HG03196 (cell line): ENCODE data around the gene PNKP.
A peak's percentile ranks its signal among the peaks of the same experiment; 100 is the strongest.

ENCODE experiments used
- ATAC-seq: cut with Tn5 transposase; IDR thresholded peaks from one replicate; pipeline ENCODE4 v1.9.1; 2021; ENCODE audit not compliant: unreplicated experiment

PNKP gene

DNA sequence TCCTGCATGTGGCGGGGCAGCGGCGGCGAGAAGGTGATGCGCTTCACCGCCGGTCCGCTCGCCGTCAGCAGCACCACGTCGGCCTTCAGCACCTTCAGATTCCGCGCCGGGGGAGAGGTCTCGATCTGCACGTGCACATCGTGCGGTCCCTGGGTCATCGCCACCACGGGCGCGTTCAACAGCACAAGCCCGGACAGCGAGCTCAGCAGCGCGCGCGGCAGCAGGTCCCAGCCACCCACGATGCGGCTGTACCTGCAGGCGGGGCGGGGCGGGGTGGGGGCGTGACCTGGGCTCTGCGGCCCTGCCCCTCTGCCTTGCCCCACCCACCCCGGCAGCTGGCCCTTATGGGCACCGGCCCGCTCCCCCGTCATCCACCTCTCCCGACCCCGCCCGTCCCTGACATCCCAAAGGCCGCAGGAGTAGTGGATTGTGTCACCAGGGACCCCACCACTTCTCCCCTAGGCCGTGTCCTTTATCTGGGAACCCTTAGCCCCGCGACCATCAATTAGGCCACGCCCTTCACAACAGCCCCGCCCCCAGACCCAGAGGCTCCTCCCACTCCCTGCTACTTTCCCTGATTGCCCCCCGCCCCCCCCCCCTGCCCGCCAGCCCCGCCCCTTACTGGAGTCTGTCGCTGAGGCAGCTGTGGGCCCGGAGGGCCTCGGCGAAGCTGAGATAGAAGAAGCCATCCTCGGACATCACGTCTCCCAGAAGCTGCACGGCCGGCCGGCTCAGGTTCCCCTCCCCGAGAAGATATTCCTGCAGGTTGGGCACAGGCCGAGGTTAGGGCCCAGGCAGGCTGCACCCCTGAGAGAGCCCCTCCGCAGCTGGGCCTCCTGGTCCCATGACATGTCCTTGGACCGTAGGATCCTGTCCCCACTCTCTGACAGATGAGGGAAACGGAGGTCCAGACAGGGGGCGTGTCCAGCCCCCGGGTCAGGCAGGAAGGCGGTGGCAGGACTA is 23.3 kb upstream of the PNKP start:
- ATAC-seq = no peak

GRCh38 chr19:49889687-49890348 is 22.4 kb upstream of the PNKP start:
- no peak for ATAC-seq

DNA sequence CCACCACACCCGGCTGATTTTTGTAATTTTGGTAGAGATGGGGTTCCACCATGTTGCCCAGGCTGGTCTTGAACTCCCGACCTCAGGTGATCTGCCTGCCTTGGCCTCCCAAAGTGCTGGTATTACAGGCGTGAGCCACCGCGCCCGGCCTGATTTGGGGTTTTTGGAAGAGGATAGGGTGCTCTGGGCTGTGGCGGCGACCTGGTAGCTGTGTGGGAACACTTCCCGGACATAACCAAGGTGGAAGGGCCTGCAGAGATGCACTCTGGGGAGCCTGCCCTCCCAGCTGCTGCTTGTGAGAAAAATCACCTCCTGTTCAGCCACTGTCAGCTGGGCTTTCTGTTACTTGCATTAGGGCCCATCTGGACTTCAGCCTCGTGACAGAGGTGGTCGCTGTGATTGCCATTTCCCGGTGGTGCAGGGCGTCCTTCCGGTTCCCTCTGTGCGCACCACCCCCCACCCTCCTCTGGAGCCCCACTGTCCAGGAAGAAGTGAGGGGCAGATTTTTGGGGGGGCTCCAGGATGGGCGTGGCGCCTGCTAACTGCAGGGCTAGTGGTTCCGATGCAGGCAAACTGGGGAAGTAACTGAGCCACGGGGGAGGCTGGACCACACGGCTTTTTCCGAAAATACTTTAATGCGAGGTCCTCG is 21.8 kb upstream of the PNKP start:
- ATAC-seq = no peak

DNA sequence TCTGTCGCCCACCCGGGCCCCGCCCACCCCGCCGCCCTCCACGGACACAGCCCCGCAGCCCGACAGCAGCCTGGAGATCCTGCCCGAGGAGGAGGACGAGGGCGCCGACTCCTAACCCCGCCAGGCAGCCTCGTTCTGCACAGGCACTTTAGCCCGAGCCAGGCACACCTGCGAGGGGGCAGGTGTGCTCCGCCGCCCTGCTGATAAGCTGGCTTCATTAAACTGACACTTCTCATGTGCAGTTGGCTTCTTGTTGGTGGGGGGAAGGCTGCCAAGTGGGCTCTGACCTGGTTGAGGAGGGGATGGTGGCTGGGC is 21.1 kb upstream of the PNKP start:
- no peak for ATAC-seq

DNA sequence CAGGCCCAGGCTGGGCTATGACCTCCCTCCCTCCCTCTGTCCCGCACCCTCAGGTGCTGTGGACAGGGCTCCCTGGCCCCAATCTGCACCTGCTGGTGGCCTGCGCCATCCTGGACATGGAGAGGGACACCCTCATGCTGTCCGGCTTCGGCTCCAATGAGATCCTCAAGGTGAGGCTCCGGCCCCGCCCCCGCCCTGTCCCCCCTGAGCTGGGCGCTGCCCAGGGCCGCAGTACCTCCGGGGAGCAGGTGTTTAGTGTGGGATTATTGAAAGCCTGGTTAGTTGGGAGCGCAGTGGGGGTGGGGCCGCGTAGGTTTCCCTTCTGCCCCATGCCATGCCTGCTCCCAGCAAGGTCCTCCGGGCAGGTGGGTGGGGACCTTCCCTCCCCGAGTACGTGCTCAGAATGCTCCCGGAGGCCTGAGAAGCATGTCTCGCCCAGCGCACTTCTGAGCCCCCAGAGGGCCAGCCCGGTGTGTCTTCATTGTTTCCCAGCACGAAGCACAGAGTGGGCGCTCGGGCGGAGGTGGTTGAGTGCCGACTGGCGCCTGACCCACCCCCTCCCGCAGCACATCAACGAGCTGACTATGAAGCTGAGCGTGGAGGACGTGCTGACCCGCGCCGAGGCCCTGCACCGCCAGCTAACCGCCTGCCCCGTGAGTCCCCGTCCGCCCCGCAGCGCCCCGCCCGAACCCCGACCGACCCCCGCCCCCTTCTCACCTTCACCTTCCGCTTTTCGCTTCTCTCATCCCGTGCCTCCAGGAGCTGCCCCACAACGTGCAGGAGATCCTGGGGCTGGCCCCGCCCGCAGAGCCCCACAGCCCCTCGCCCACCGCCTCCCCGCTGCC is 20.5 kb upstream of the PNKP start:
- ATAC-seq = no peak

DNA sequence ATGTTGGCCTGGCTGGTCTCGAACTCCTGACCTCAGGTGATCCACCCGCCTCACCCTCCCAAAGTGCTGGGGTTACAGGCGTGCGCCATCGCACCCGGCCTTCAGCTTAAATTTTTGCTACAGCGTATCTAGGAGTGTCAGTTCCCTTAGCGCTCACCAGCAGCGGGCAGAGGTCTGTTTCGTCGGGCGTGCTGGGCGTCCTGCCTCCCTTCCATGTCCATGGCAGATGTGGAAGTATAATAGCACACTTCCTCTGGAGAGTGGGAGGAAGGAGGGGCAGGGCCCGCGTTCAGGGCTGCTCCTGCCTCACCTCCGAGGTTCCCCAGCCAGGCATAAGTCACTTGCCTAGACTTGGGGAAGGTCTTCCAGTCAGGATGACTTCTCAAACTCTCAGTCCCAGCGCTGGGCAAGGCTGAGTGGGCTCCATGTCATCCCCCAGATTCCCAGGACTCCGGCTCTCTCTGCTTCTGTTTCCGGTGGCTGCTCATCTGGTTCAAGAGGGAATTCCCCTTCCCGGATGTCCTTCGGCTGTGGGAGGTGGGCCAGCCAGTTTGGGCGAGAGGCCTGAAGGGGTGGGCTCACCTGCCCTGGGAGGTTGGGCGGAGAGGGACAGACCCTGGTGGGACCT is 19.8 kb upstream of the PNKP start:
- ATAC-seq = no peak

- ATAC-seq = no peak
These were observed 17.4 kb upstream of the PNKP start for GRCh38 chr19:49884760-49885159.

GRCh38 chr19:49884109-49884508 is 16.7 kb upstream of the PNKP start:
- no peak for ATAC-seq

DNA sequence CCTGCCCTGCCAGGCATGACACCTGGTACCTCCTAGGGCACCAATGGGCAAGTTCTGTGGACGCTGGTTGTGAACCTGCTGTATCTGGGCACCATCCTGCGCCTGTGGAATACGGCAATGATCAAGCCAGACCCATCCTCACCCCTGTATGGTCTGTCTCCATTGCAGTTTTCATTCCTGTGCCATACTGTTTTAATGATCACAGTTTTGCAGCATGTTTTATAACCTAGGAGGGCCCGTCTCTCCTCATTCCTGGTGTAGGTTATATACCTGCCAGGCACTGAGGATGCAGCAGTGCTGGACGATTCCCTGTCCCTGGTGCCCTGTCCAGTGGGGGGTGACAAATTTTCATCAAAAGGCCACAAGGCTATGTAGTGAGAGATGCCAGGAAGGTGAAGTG is 15.7 kb upstream of the PNKP start:
- ATAC-seq = no peak

DNA sequence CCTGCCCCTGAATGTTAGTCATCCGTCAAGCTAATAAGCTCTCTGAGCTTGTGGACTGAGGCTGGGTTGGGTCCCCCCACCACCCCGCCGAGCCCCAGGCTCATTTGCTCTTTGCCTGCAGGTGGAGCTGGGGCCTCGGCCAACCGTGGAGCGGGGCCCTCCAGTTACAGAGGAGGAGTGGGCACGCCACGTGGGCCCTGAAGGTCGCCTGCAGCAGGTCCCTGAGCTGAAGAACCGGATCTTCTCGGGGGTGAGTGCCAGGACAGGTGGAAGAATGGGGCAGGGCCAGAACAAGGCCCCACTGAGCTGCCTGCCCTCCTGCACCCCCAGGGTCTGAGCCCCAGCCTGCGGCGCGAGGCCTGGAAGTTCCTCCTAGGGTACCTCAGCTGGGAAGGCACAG is 15.3 kb upstream of the PNKP start:
- ATAC-seq = no peak

GRCh38 chr19:49881672-49882394 is 14.5 kb upstream of the PNKP start:
- ATAC-seq = no peak

DNA sequence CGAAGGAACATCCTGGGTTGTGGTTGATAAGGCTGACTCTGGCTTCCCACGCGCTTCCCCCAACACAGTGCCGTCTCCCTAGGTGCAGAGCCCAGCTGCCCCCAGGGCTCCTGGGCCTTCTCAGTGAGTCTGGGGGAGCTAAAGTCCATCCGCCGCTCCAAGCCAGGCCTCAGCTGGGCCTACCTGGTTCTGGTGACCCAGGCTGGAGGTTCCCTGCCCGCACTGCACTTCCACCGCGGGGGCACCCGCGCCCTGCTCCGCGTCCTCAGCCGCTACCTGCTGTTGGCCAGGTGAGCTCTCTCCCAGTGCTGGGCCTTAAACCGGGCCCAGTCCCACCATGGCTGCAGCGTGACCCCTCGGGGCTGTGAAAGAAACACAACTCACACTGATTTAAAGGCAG is 13.8 kb upstream of the PNKP start:
- ATAC-seq = no peak

GRCh38 chr19:49880162-49880869 is 12.9 kb upstream of the PNKP start:
- ATAC-seq = no peak

DNA sequence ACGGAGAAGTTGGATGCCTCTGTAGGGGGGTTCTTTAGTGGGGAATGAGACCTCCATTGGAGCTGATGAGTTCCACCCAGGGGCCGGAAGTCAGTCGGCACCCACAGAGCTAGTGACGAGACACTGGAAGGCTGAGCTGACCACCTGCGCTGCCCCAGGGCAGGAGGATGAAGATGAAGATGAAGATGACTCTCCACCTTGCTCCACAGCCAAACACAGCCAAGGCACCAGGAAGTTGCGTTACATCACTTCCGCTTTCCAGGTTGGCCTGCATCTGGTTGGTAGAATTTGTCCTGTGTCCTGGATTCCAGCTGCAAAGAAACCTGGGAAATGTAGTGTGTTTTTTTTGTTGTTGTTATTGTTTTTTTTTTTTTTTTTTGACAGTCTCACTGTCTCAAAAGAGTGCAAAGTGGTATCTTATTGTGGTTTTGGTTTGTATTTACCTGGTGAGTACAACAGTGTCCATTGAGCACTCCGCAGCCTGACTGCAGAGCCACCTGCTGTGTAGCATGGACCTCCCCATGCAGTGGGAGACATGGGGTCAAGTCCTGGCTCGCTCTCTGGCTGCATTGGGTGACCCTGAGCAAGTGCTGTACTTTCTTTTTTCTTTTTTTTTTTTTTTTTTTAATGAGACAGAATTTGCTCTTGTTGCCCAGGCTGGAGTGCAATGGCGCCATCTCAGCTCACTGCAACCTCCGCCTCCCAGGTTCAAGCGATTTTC is 12.0 kb upstream of the PNKP start:
- no peak for ATAC-seq

- no peak for ATAC-seq
These were observed 11.3 kb upstream of the PNKP start for GRCh38 chr19:49878744-49879070.

GRCh38 chr19:49877879-49878743 is 10.7 kb upstream of the PNKP start:
- peak; percentile 42 for ATAC-seq

GRCh38 chr19:49877020-49877878 is 9.9 kb upstream of the PNKP start, which contains the start of the genes AKT1S1 and TBC1D17:
AKT1S1 (minus strand) TSS chr19:49877355; CDS start chr19:49873295, 4,060 bp downstream.
TBC1D17 (plus strand) TSS chr19:49877702; CDS start chr19:49877724, 22 bp downstream.
- ATAC-seq = peak; percentile 65
